Sigmoid colon (tissue), 7 donors: Measurements from ENCODE around the gene SPPL2B. TPM values are rescaled to one million over a fixed set of nuclear protein-coding genes. Genes with fewer than 3 reads are reported as not detected.

Source experiments
- DNase-seq: peaks from one replicate; pipeline ENCODE4 v3.0.0-alpha.2; 2019
- H3K27ac ChIP-seq, 4 donors: fragments of 200-600 bp; sonication (generic); one replicate each; pipeline ENCODE4 v1.5.1; 2016 to 2019; ENCODE audit warnings: mild to moderate bottlenecking in 1 of 4
- H3K27me3 ChIP-seq, 3 donors: fragments of 200-600 bp; sonication (generic); one replicate each; pipeline ENCODE4 v1.5.1; 2019; ENCODE audit warnings: mild to moderate bottlenecking in 1 of 3
- H3K36me3 ChIP-seq, 4 donors: fragments of 200-600 bp; sonication (generic); one replicate each; pipeline ENCODE4 v1.5.1; 2016 to 2019
- H3K4me1 ChIP-seq, 4 donors: fragments of 200-600 bp; sonication (generic); one replicate each; pipeline ENCODE4 v1.5.1; 2017 to 2019
- H3K4me3 ChIP-seq, 4 donors: fragments of 200-600 bp; sonication (generic); one replicate each; pipeline ENCODE4 v1.5.1; 2017 to 2019; ENCODE audit warnings: mild to moderate bottlenecking in 2 of 4, moderate library complexity in 1 of 4
- H3K9me3 ChIP-seq, 4 donors: fragments of 200-600 bp in 3 of 4; sonication (generic) in 3 of 4; one replicate each; pipeline versions ENCODE4 v1.5.1 to v1.6.1; 2013 to 2019
- EP300 ChIP-seq, 4 donors: sonication (generic); formaldehyde crosslinking; IDR thresholded peaks; one replicate each; pipeline ENCODE4 v1.6.1; 2017; ENCODE audit warnings: antibody characterized with exemption in 4 of 4
- POLR2A ChIP-seq, 2 donors: fragments of 450-650 bp; IDR thresholded peaks; one replicate each; pipeline ENCODE4 v1.6.1; 2016; ENCODE audit warnings: antibody characterized with exemption in 2 of 2, mild to moderate bottlenecking in 2 of 2, moderate library complexity in 2 of 2
- POLR2AphosphoS5 ChIP-seq, 4 donors: sonication (generic); formaldehyde crosslinking; IDR thresholded peaks; one replicate each; pipeline ENCODE4 v1.6.1; 2017; ENCODE audit warnings: antibody characterized with exemption in 4 of 4
- WGBS, 2 donors: extraction: QIAGEN DNeasy Blood & Tissue Kit; methylation state at CpG; one replicate each; pipeline ENCODE4 v1.1.7; 2013; 5-methylcytosine and 5-hydroxymethylcytosine counted together
- intact Hi-C: fragments of 100-400 bp; cut with DNase I; formaldehyde crosslinking; loops from one replicate; pipeline ENCODE4 v1.15.1; 2023
- polyA plus RNA-seq, 3 donors: library from polyadenylated mRNA; stranded (reverse); fragments of 200-250 nt; gene quantifications; one replicate each; pipeline ENCODE4 v1.2.3, GENCODE V29; 2013
- total RNA-seq, 4 donors: library from RNA; depleted of rRNA; stranded (reverse); fragments of >200 nt; gene quantifications; one replicate each; pipeline ENCODE4 v1.1.0, GENCODE V29; 2016
- TF ChIP-seq, protein P1 (sequence below), 4 experiments: fragments of 450-650 bp in 3 of 4; fragments of 200-600 bp in 1 of 4; IDR thresholded peaks; one replicate each; pipeline ENCODE4 v1.5.1; 2016 to 2019; ENCODE audit warnings: antibody characterized with exemption in 4 of 4, mild to moderate bottlenecking in 3 of 4, moderate library complexity in 2 of 4
- donor health status: healthy with polysubstance abuse.
- donor health status: Bipolar disorder and iron deficiency.
- donor health status: healthy.

SPPL2B gene
- total and polyA plus RNA-seq, 7 donors, result 6.0 to 145 (median 17.1) TPM

DNA sequence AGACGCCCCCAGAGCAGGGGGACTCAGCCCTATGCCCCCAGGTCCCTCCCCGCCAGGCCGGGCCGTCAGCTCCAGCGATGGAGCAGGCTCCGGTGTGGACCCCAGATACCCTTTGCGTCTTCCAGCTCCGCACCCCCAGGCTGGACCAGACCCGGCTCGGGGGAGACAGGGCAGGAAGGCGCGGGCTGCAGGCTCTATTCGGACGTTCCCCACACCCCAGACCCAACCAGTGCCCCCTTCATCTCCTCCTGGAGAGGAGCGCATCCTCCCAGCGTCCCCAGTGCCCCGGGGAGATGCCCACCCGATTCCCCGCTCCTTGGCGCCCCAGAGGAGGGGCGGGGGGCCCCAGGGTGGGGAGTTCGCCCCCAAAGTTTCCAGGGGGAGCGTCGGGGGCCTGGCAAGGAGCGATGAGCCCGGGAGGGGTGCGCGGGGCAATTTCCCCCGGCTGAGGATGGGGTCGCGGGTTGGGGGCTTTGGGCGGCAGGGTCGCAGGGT lies 20.9 kb upstream of the SPPL2B start:
- 24 to 25% methylated on average over 33 of the region's 33 CpGs for WGBS, 2 donors
- TF ChIP-seq EP300 (IDR thresholded peaks at IDR 0.05) (no peak), POLR2AphosphoS5 (IDR thresholded peaks at IDR 0.05) (no peak), POLR2A (IDR thresholded peaks at IDR 0.05) (no peak)
- TF ChIP-seq, protein P1, sequence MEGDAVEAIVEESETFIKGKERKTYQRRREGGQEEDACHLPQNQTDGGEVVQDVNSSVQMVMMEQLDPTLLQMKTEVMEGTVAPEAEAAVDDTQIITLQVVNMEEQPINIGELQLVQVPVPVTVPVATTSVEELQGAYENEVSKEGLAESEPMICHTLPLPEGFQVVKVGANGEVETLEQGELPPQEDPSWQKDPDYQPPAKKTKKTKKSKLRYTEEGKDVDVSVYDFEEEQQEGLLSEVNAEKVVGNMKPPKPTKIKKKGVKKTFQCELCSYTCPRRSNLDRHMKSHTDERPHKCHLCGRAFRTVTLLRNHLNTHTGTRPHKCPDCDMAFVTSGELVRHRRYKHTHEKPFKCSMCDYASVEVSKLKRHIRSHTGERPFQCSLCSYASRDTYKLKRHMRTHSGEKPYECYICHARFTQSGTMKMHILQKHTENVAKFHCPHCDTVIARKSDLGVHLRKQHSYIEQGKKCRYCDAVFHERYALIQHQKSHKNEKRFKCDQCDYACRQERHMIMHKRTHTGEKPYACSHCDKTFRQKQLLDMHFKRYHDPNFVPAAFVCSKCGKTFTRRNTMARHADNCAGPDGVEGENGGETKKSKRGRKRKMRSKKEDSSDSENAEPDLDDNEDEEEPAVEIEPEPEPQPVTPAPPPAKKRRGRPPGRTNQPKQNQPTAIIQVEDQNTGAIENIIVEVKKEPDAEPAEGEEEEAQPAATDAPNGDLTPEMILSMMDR (IDR thresholded peaks at IDR 0.05), result no peak
- Histone ChIP-seq H3K9me3 (no peaks in the 10 kb centered on the region), H3K4me1 (peaks cover 0 to 14% (median 12%) of the 10 kb centered on the region in 4 donors), H3K4me3 (no peak overlapping the region), H3K27me3 (peaks cover 27 to 94% (median 77%) of the 10 kb centered on the region in 3 donors), H3K27ac (no peak overlapping the region), H3K36me3 (no peaks in the 10 kb centered on the region)
- no peak for DNase-seq
- intact Hi-C loops, result no loop called here

DNA sequence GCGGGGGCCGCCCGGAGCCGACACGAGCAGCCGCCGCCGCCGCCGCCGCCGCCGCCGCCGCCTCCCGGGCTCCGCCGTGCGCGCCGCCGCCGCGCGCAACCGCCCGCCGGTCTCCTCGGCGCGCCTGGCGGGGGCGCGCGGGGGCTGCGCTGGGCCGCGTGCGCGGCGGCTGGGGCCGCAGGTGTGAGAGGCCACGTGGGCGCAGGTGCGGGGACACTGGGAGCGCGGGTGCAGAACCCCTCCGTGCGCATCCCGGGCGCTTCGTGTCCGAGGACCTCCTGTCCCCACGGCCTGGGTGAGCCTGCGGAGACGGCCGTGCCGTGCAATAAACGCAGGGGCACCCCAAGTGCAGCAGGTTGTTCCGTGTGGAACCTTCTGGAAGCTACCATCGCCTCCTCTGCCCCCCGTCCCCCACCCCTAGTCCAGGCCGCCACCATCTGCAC lies 20.3 kb upstream of the SPPL2B start, which contains the start of gene LINGO3:
TSS of gene LINGO3 (minus strand) at position 41 of the 443 bp plus-strand sequence. CDS start 16,378 bp downstream, outside the sequence.
- WGBS, 2 donors, result 3 to 6% methylated on average over 63 of the region's 63 CpGs
- no peak for DNase-seq
- intact Hi-C loops, result no loop called here

DNA sequence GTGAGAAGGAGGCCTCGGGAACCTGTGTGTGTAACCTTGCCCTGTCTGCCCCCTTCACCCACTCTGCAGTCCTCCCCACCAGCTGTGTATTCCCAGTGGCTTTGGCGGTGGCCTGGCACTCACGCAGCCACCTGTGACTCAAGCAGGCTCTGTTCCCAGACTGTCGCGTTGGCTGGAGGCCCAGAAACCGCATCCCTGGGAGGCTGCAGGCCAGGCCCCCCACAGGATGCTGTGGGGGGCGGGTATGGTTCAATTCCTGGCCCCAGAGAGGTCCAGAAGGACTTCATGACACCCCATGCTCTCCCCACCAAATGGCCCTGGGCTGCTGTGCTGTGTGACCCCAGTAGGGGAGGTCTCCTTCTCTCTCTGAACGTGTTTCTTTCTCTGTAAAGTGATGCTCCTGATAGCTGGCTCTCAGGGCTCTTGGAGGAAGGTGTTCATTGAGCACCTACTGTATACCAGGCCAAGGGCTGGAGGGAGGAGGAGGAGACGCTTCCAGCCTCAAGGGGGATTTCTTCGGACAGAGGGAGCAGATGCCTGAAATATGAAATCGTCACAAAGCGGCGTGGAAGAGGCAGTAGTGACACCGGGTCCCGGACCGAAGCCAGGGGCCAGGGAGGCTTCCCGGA lies 18.6 kb upstream of the SPPL2B start:
- WGBS, 2 donors, result 56 to 57% methylated on average over 17 of the region's 17 CpGs
- TF ChIP-seq EP300 (IDR thresholded peaks at IDR 0.05), result no peak
- TF ChIP-seq, protein P1 (IDR thresholded peaks at IDR 0.05), result no peak
- no peak for TF ChIP-seq POLR2AphosphoS5 (IDR thresholded peaks at IDR 0.05)
- no peak for TF ChIP-seq POLR2A (IDR thresholded peaks at IDR 0.05)
- Histone ChIP-seq H3K27me3 (peaks cover 31 to 86% (median 73%) of the 10 kb centered on the region in 3 donors), H3K36me3 (no peaks in the 10 kb centered on the region), H3K4me3 (no peak overlapping the region), H3K27ac (no peak overlapping the region), H3K9me3 (peaks cover 0 to 3% (median under 1%) of the 10 kb centered on the region in 4 donors), H3K4me1 (peaks cover 0 to 10% (median 7%) of the 10 kb centered on the region in 4 donors)
- no peak for DNase-seq
- intact Hi-C loops, result no loop called here

More for the DNA sequence above, 20.3 kb upstream of the SPPL2B start, which contains the start of gene LINGO3:
- Histone ChIP-seq H3K4me3 (peak within 1 kb of the TSS in 2 of 4 donors; percentile 21 to 30), H3K27ac (no peak within 1 kb of the TSS), H3K9me3 (no peaks in the 10 kb centered on the region), H3K36me3 (no peaks in the 10 kb centered on the region), H3K4me1 (peaks cover 0 to 10% (median 7%) of the 10 kb centered on the region in 4 donors), H3K27me3 (peaks cover 31 to 94% (median 77%) of the 10 kb centered on the region in 3 donors)
- TF ChIP-seq POLR2A (IDR thresholded peaks at IDR 0.05), result no peak
- TF ChIP-seq, protein P1 (IDR thresholded peaks at IDR 0.05), result no peak
- TF ChIP-seq POLR2AphosphoS5 (IDR thresholded peaks at IDR 0.05), result no peak
- no peak for TF ChIP-seq EP300 (IDR thresholded peaks at IDR 0.05)

DNA sequence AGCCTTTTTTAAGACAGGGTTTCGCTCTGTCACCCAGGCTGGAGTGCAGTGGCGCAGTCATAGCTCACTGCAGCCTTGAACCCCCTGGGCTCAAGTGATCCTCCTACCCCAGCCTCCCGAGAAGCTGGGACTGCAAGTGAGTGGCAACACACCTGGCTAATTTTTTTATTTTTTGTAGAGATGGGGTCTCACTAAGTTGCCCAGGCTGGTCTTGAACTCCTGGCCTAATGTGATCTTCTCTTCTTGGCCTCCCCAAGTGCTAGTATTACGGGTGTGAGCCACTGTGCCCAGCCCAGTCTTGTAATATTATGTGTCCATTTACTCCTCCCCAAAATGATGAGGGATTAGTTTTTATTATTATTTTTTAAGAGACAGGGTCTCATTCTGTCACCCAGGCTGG lies 17.4 kb upstream of the SPPL2B start:
- no peak for TF ChIP-seq EP300 (IDR thresholded peaks at IDR 0.05)
- H3K27me3 ChIP-seq, result peaks cover 31 to 76% (median 67%) of the 10 kb centered on the region in 3 donors
- H3K4me1 ChIP-seq, result peaks cover 0 to 10% (median 9%) of the 10 kb centered on the region in 4 donors
- intact Hi-C loops, result no loop called here
- H3K27ac ChIP-seq, result no peak overlapping the region
- no peak for DNase-seq
- no peaks in the 10 kb centered on the region for H3K36me3 ChIP-seq
- no peak overlapping the region for H3K4me3 ChIP-seq
- 91 to 94% methylated on average over 4 of the region's 4 CpGs for WGBS, 2 donors
- H3K9me3 ChIP-seq, result peaks cover 0 to 6% (median 2%) of the 10 kb centered on the region in 4 donors

DNA sequence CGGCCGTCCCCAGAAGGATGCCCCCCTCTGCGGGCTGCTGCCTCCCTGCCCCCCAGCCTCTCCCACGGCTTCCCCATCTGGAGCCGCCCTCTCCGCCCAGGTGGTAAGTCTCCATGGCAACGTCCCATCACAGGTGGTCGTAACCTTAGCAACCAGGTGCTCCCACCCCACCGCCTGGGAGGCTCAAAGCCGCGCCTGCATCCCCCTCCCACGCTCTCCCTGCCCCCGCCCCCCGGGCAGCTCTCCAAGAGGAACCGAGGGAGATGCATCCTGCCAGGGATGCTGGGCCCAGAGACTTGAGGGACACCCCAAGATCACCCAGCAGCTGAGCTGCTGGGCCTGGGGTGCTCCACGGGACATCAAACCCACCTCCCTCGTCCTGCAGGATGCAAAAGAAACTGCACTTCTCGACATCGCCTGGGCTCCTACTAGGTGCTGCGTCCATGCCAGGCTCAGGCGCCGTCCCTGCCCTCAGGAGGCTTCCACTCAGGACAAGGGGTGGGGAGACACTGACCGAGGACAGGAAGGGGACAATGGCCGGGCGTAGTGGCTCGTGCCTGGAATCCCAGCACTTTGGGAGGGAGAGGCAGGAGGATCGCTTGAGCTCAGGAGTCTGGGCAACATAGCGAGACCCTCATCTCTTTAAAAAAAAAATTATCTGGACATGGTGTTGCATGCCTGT lies 15.5 kb upstream of the SPPL2B start:
- no peak for TF ChIP-seq POLR2AphosphoS5 (IDR thresholded peaks at IDR 0.05)
- TF ChIP-seq, protein P1 (IDR thresholded peaks at IDR 0.05), result no peak
- TF ChIP-seq POLR2A (IDR thresholded peaks at IDR 0.05), result no peak
- TF ChIP-seq EP300 (IDR thresholded peaks at IDR 0.05), result no peak
- no peak for DNase-seq
- peaks cover 0 to 6% (median 2%) of the 10 kb centered on the region in 4 donors for H3K9me3 ChIP-seq
- no peaks in the 10 kb centered on the region for H3K36me3 ChIP-seq
- no peak overlapping the region for H3K27ac ChIP-seq
- intact Hi-C loops, result no loop called here
- H3K27me3 ChIP-seq, result peaks cover 16 to 57% (median 49%) of the 10 kb centered on the region in 3 donors
- H3K4me1 ChIP-seq, result peaks cover 0 to 8% (median 4%) of the 10 kb centered on the region in 4 donors
- H3K4me3 ChIP-seq, result no peak overlapping the region
- WGBS, 2 donors, result 40% methylated on average over 28 of the region's 28 CpGs
